GM18907 (cell line): ENCODE data around the gene NDUFS2.
"Not testable (repeated sequence)": the region's sequence is repeated elsewhere in the genome, so short reads cannot be mapped to it uniquely, and the experiment has no call there.

Experiments
- ATAC-seq: cut with Tn5 transposase; IDR thresholded peaks from one replicate; pipeline ENCODE4 v1.9.1; 2021; ENCODE audit warnings: mild to moderate bottlenecking, moderate library complexity; ENCODE audit not compliant: unreplicated experiment

Gene NDUFS2

DNA sequence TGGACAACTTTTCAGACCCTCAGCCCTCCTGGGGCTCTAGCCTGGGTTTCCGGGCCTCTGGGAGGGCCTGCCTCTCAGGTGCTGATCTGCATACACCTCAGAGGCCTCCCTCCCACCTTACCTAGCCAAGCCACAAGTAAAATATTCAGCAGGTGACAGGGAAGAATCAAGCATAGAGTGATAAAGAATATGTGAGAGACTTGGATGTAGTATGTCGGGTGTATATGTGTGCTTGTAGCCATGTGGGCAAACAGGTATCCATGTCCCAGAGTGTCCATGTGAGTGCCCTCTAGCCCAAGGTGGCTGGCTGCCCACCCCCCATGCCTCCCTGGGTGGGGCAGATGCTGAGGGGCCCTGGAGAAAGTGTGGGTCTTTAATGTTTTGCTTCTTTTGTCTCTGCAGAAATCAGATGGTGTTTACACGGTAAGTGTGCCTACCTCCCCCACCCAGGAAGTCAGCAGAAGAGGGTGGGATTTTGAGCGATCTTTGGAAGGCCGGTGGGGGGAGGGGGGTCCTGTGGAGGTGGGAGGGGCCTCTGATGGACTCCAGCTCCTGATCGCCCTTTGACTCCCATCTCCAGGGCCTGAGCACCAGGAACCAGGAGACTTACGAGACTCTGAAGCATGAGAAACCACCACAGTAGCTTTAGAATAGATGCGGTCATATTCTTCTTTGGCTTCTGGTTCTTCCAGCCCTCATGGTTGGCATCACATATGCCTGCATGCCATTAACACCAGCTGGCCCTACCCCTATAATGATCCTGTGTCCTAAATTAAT, 16.3 kb downstream of the NDUFS2 start:
- ATAC-seq: no peak

DNA sequence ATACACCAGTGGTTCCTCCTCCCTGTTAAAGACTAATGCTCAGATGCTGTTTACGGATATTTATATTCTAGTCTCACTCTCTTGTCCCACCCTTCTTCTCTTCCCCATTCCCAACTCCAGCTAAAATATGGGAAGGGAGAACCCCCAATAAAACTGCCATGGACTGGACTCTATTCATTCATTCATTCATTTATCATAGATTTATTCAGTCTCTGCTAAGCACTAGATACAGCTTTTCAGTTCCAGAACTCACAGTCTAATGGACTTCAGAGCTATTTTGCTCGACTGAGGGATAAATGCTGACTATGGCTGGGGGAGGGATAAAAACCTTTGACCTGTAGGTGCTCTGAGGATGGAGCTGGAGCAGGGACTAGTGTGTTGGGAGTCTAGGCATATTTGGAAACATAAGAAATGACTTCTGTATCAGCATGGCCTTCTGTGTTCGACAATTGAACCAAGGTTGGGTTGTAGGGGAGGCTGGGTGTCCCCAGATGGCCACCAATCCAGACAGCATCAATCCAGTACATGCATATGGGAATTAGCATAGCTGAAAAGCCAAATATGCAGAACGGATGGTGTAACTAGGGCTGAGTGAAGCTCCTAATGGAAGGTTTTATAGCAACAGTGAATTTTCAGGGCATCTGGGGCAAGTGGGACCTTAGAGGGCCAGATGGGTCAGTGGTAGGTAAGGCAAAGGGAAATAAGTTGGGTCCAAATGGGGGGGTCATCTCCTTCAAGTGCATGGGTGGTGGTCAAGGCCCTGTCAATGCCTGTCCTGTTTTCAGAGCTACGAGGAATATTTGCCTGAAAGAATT, 17.1 kb downstream of the NDUFS2 start:
- ATAC-seq: no peak

DNA sequence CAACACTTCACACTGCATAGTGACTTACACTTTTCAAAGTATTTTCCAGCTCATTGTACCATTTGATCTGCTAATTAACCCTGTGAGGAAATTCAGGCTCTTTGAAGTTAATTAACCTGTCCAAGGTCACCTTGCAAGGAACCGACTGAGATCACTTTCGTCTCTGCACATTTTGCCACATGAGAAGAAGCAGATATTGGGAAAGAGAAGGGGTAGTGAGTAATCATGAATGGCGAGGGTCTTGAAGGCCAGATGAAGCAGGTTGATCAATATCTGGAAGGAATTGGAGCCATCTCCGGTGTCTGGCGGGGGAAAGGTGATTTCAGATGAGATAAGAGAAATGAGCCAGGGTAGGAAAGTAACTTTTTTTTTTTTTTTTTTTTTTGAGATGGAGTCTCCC, 17.8 kb downstream of the NDUFS2 start:
- no peak for ATAC-seq

DNA sequence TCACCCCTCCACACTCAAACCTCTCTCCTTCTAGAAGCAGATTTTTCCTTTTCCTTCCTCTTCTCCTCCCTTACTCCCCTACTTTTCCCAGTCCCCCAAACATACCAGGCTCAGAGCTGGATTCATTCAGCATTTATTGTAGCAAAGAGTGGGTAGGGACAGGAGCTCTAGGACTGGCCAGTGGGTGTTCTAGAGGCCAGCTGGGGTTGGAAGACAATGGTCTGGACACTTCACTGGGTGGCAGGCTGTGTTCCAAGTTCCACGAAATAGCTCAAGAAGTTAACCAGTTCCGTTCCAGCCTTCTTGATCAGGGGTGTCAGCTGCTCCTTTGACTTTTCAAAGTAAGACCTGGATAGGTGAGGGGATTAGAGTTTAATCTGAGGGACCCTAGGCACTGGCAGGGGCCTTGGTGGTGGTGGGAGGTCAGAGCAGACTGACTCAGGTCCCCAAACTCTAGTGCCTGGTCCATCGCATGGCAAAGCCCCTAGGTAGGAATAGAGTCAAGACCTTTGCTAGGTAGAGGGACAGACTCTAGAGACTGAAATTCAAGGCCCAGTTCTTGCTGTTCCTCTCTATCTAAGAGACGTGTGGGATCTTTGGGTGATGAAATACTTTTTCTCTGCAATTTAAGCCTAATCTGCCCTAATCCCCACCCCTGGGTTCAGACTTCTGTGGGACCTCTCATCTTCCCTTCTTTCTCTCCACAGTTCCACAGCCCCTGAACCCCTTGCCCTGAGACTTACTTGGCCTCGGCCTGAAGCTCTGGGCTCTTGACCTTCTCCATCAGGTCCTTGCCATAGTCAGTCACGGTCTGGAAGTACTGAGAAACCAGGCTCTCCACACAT, 20.2 kb downstream of the NDUFS2 start:
- no peak for ATAC-seq

DNA sequence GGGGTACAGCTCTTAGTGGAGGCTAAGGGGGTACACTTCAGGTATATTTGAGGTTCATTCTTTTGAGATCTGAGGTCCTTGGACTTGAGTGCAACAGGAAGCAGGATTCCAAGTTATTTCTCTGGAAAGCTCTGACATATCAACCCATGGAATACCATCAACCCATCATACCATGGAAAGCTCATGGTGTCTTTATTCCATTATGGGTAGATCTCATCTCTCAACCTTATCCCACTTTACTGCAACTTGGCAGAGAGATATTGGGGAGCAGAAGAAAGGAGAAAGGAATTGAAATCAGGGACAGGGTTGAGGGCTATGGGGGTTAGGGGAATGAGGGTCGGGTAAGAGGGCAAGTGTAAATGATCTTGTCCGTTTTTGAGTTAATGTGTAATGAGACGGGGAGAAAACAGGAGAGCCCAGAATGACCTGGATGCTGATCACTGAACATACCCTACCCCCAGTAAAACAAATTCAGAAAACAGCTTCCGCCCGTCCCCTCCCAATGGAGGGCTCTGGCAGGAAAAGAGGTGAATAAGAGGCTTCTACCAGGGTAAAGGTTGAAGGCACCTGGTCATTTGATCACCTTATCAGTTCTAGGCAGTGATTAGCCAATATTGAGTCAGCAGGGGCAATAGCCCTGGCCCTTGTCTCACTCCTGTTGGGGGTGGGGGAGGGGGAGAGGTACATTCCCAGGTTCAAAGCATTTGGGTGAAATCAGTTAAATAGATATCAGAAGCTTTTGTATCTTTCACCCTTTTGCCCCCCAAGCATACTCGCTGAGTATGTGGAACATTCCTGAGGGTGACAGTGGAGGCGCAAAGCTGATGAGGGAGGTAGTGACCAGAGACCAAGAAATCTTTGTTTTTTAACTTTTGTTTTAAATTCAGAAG, 21.9 kb downstream of the NDUFS2 start:
- no peak for ATAC-seq

DNA sequence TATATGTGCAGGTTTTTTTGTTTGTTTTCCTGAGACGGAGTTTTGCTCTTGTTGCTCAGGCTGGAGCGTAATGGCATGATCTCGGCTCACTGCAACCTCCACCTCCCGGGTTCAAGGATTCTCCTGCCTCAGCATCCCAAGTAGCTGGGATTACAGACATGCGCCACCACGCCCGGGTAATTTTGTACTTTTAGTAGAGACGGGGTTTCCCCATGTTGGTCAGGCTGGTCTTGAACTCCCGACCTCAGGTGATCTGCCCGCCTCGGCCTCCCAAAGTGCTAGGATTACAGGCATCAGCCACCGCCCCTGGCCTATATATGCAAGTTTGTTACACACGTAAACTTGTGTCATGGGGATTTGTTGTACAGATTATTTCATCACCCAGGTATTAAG, 22.5 kb downstream of the NDUFS2 start:
- not testable (repeated sequence) for ATAC-seq

DNA sequence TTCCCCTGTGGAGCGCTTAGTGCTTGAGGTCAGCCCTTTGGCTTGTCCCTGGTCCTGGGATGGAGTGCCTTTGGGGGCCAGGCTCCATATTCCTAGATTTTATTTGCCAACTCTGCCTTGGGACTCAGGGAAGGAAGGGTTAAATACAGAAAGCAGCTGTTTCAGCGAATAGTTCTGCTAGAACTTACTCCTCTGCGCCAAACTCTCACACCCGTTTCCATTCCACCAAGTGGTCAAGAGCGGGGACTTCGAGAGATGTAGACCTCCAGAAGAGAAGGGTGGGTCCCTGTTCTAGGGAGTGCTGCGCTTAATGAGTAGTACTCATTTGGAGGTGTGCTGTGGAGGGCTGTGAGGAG, 23.0 kb downstream of the NDUFS2 start:
- ATAC-seq: no peak

DNA sequence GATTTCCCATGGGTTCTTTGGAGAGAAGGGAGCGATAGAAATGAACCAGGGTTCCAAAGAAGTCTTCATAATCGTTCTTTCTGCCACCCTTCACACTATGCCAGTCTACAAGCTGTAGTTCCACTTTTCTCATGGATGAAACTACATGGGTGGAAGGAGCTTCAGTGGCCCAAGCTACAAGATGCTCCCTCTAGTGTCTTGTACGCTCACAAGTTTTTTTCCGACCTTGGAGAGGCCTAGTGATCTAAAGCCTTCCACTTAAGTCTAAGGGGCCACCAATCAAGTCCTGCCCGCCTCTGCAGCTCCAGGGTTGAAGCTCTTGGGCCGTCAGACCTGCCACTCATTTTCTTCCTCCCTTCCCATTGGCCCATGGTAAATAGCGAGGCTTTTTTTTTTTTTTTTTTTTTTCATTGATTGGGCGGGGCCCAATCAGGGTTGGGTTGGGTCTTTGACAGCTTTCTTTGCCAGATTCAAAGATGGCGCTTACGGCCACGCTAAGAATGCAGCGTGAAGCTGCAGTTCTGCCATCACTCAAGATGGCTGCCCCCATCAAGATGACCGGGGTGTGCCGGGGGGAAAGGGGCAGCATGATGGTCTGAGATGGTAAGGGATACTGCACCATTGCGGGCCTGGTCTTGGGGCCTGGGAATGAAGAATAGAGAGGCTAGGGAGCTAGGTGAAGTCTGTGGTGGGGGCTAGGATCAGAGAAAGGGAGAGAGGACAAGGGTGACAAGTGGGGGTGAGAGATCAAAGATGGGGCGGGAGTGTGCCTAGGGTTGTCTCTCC, 23.6 kb downstream of the NDUFS2 start, which contains the start of gene TOMM40L:
Gene TOMM40L, plus strand, starts transcription at position 527 of the 786 bp plus-strand sequence. CDS start 430 bp downstream, outside the sequence.
- peak; percentile 93 for ATAC-seq

DNA sequence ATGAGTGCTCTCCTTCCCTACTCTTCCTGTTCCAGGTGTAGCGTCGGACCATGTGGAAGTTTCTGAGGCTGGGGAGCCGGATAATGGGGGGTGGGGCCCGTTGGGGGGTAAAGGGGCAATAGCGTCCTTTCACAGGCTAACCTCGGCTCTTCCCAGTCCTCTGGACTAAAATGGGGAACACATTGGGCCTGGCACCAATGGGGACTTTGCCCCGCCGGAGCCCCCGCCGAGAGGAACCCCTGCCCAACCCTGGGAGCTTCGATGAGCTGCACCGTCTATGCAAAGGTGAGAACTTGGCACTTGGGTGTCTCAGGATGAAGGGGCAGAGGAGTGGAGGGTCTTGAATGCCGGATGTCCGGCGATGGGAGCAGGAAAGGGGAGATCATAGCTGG, 24.1 kb downstream of the NDUFS2 start:
- ATAC-seq: no peak

DNA sequence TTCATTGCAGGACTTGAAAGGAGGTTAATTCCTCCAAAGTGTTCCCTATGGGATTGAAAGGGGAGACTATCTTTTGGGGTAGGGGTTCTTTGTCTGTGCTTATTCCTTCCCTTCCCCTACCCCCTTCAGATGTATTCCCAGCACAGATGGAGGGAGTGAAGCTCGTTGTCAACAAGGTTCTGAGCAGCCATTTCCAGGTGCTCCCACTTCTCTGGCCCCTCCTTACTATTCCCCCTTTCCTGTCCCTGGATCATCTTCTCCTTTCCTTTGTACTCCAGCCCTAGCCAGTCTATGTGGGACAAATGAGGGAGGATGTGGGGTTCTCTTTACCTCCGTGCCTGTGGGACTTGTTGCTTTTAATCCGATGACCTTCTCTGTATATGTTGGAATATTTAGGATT, 24.6 kb downstream of the NDUFS2 start:
- no peak for ATAC-seq

DNA sequence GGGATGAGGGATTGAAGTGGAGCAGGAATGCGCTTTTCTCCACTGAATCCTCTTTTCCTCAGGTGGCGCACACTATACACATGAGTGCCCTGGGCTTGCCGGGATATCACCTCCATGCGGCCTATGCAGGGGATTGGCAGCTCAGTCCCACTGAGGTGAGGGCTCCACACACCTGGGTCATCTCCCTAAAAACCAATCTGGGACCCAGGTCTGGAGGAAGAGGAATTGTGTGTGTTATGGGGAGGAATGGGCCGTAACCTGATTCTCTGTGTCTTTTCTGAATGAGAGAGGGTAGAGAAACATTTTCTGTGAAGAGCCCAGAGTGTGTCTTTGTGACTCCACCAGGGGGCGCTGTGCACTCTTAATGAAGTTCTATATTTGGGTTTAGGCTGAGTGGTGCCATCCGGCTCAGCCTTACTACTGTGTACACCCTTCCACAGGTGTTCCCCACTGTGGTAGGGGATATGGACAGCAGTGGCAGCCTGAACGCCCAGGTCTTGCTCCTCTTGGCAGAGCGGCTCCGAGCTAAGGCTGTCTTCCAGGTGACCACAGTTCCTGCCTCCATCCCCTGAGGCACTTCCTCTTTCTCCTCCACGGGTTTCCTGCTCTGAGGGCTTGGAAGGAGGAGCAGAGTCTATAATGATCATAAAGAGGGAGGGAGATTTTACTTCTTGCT, 25.2 kb downstream of the NDUFS2 start:
- ATAC-seq: peak; percentile 40

DNA sequence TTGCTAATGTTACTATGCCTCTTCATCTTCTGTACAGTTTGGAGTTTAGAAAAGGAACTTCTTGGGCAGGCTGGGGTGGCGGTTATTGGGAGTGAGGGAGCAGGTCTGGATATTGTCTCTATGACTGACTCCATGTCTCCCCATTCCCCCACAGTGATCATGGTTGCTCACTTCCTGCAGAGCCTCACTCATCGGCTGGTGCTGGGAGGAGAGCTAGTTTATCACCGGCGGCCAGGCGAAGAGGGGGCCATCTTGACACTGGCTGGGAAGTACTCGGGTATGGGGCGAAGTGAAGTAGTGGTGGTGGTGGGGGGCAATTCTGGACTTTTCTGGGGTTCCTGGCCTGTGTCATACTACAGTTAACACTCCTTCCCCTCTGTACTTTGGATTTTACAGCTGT, 25.9 kb downstream of the NDUFS2 start:
- ATAC-seq: no peak

DNA sequence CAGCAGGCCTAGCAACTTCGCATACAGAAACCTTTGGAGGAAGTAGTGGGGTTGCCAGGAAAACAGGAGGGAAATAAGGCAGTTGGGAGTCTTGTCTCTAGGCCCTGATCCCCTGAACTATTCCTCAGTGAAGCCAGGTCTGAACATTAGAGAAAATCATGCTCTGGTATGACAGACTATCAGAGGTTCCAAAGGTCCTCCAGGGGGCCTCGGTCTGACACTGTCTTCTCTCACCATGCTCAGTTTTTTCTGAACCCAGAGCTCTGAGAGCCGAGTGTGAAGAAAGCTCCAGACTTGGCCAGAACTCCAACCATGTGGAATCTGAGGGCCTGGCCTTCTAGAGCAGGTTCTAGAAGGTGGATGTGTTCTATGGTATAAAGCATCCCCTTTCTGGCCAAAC, 27.7 kb downstream of the NDUFS2 start:
- no peak for ATAC-seq

DNA sequence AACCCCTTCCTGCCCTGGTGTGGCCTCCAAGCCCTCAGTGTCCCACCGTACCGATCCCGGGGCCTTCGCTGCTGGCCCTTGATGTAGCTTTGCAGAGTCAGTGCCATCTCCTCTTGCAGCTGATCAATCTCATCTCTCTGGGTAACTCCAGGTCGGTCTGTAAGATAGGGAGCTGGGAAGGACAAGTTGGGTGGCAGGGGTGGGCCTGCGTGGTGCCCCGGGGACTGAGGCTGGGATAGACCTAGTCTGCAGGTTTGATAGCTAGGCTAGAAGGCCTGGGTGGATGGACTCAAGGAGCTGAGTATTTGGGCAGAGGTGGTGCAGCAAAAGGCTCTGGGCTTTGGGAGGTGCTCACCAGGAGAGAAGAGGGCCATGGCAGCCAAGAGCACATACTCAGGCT, 28.6 kb downstream of the NDUFS2 start:
- no peak for ATAC-seq

DNA sequence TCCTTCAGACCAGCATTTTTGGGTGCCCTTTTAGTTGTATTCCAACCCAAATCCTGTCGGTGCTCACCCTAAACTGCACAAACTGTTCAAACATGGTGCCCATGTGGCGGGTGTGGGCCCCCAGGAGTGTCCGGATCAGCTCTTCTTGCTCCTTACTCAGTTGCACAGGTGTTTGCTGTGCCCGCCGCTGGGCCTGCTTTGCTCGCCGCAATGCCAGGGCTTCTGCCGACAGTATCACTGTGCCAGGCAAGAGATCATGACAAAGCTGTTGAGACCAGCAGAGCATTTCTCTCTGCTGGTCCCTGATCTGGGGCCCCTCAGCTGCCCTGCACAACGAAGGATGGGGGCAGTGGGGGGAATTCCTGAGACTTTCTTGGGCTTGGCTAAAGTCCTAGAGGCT, 30.9 kb downstream of the NDUFS2 start:
- ATAC-seq: no peak

DNA sequence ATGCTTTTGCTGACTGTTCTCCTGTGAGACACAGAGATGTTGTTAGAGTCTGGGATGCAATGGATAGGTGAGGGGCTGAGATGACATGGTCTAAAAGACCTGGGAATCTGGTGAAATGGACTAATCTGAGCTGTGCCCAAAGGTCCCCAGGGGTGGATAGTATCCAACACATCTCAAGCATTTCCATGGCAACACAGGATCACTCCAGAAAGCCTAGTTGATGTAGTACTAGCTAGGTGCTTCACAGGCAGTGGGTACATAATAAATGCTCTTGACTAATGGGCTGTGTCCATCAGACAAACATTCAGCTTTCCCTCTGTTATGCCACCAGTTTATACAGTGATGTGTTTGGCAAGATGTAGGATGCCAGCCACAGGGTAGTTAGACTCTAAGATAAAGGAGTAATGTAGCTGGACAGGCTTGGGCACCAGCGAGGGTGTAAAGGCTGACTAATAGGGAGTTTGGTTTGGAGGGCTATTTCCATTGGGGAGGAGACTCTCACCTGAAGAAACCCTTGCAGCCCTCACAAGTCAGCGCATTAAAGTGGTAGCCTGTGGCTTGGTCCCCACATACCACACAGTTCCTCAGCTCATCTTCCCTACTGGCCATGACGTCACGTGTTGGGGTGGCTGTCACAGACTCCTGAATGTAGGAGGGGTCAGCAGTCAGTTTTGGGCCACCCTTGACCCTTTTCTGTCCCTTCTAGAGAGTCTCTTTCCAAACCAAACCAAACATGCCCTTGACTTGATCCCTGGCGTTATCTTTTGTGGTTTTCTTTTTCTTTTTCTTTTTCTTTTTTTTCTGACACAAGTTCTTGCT, 34.0 kb downstream of the NDUFS2 start:
- ATAC-seq: no peak

DNA sequence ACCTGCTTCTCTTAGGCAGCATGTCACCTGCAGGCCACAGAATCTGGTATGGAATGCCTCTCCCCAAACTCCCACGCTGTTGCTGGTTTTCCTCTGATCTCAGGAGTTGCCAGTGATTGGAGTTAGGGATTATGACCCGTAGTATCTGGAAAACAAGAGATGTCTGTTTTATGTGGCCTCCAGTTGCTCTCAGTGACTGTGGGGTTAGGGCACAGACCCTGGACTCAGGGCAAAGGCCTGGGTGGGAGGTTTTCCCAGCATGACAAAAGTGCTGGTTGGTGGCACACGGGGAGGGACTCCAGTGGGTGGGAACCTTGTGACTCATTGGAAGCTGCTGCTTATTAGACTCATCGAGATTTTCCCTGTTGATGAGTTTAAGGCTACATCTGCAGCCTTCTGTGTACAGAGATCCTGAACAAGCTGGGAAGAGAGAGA, 35.9 kb downstream of the NDUFS2 start, which contains the start of gene NR1I3:
Gene NR1I3, minus strand, starts transcription at position 165 of the 435 bp plus-strand sequence. CDS start 1,638 bp downstream, outside the sequence.
- no peak for ATAC-seq

DNA sequence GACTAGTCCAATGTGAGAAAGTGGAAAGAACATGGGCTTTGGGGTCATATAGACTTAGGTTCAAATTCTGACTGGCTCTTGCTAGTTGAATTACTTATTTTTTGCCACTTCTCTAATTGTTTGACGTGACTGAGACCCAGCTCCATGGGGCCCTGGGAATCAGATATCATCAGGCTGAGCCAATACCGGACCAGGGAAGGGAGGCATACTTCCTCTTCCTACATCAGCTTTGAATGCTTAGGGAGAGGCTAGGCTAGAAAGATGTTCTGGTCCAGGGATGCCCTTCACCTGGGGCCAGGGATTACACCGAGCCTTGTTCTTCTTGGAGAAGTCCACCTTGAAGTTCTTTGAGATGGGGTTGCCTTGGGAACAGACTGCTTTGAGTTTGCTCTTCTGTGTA, 39.5 kb downstream of the NDUFS2 start:
- no peak for ATAC-seq
